HG03521 (cell line): Measurements from ENCODE around the gene TULP1.

Source experiments
- ATAC-seq: cut with Tn5 transposase; IDR thresholded peaks from one replicate; pipeline ENCODE4 v1.9.1; 2021; ENCODE audit warnings: mild to moderate bottlenecking, moderate library complexity; ENCODE audit not compliant: unreplicated experiment

The TULP1 gene

DNA sequence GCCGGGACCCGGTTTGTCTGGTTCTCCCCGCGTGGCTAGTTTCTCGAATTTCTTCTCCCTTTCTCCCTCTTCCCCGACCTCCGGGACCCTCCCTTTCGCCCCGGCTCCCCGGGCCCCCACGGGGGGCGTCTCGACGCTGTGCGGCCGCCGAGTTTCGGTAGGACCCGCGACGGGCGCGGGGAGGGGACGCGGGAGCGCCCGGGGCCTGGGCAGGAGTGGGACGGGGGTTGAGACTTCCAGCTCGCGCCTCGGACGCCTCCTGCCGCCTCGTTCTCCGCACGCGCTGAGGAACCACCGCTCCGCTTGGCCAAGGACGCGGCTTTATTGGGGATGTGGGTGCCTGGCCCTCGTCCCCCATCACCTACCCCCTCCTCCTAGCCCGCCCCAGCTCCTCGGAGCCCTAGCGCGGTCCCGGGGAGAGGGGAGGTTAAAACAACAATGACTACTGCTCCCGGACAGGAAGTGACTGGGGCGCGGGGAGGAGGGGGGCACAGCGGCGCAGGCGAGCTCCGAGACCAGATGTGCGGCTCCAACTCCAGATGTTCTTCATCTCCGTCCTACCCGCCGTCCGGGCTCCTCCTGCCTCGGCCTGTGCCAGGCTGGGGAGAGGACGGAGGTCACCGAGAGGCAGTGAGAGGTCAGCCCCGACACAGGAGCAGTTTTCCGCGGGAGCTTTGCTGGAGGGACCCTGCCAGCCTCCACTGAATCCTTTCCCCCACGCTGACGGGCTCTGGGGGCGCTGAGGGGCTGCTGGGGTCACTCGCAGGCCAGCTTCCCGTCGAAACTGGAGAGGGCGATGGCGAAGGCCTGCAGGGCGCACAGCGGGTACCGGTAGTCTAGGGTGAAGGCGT lies 14.9 kb downstream of the TULP1 start:
- no peak for ATAC-seq

DNA sequence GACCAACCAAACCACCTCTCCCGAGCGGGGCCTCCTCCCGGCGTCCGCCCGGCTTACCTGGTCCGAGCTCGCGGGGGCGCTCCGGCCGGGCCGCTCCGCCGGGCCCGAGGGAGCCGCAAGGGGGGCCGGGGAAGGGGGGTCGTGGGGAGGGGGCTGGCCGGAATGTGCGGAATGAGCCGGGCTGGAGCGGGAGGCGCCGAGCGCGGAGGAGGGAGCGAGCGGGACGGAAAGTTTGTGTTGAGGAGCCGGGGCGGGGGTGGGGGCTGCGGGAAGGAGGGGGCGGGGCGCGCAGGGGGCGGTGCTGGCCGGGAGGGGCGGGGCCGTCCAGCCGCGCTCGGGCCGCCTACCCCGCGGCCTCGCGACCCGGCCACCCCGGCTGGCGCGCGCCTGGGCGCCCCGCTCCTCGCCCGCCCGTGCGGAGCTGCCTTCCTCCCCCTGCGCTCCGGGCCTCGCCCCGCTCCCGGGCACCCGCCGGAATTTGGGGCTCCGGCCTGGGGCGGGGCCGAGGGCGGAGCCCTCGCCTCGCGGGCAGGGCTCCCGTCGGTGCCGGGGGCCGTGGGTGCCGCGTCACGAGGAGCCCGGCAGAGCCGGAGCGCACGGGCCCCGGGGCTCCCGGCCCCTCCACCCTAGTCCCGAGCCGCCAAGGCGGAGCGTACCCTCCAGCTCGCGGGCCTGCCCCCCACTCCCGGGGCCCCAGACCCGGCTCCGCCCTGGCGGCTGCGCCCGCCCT lies 15.7 kb downstream of the TULP1 start, which contains the start of gene TEAD3:
TEAD3 (minus strand) TSS at position 239 of the 730 bp plus-strand sequence.
- ATAC-seq, result peak; percentile 48

- no peak for ATAC-seq
These were observed 16.5 kb downstream of the TULP1 start for GRCh38 chr6:35496036-35496840.

DNA sequence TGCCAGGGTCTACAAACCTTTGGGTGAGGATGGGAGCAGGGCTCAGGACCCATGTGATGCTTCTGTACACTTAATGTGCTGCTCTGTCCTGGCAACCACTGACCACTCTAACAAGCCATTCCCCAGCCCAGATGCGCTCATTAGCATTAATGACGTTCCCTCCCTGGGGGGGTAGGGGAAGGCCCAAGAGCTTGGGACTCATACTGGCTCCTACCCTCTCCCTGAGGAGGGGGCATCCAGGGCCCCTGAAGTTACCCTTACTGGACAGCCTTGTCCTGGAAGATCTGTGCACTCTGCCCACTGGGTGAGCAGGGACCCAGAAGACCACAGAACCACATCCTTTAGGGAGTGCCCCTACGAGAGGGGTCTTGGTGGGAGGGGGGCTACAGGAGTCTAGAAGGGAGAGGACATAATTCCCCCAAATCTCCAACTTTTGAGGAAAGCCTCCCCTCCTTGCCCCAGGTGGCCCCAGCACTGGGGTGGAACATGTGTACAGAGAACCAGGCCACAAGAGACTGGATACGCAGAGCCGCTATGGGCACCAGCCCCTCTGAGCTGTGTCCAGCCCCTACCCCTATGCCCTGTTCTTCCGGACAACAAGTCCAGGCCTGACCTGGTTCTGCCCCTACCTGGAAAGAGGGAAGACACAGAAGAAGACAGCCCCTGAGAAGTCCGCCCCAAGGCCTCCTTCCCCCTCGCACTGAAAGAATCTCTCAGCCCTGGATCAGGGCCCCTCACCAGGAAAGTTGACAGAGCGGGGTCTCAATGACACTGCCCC lies 17.2 kb downstream of the TULP1 start:
- ATAC-seq, result no peak

GRCh38 chr6:35494161-35494563 lies 18.5 kb downstream of the TULP1 start:
- ATAC-seq, result no peak

DNA sequence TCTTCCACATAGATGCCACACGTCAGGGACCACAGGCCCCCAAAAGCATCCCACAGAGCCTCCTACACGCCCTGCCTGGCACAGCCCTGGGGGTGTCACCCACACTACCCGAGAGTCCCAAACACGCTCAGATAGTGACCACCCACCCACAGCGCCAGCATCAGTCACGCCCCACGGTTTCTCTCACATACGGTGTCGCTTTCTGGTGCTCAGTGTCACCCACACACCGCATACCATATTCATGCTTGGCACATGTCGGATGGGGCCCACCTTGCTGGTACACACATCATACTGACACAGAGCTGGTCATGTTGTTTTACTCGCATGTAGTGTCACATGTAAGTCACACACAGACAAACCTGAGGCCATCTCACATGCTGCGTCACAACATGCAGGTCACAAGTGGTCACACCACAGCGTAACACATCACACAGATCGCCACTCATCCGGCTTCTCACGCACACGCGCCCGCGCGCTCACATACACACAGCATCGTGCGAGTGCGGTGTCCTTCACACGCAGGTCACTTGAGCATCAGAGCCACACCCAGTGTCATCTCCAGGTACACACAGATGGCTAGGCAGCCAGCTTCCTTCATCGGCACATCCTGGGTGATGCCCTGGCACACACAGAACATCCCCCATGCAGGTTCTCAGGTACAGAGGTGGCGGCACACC lies 19.3 kb downstream of the TULP1 start:
- no peak for ATAC-seq

- ATAC-seq, result no peak
These were observed 19.8 kb downstream of the TULP1 start for GRCh38 chr6:35492974-35493284.

GRCh38 chr6:35492258-35492973 lies 20.3 kb downstream of the TULP1 start:
- no peak for ATAC-seq

GRCh38 chr6:35491558-35492257 lies 21.0 kb downstream of the TULP1 start:
- no peak for ATAC-seq

GRCh38 chr6:35490821-35491557 lies 21.7 kb downstream of the TULP1 start:
- no peak for ATAC-seq

DNA sequence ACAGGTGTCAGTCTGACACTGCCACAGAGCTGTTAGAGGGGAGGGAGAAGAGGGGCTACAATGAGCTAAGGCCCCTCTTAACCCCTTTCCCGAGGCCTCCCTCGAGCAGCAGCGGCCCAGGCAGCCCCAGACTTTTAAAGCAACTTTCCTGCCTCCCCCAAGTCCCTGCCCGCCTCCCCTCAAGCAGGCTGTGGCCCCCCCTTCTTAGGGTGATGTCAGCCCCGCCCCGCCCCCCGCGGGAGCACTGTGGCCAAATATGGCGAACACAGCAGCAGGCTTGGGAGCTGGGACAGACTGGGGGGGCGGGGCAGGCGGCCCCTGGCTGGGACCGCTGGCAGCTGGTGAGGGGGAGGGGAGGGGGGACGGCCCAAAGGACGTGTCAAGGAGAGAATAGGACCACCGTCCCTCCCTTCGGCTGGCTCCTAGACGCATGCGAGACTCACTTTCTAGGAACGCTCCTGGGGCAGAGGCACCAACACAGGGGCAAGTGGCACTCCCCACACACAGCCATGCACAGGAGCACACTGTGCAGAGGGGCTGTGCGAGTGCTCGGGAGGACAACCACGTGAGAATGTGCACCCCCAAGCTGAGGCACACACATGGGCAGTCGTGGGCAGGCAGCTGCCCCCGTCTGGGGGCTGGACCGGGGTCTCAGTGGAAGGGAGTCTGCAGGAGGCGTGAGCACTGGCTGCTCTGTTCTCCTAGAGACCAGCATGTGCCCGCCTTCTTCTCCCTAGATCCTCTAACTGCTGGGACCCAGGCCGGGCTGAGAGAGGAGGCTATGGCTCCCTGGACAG lies 22.5 kb downstream of the TULP1 start:
- no peak for ATAC-seq

GRCh38 chr6:35489066-35489465 lies 23.6 kb downstream of the TULP1 start:
- ATAC-seq, result no peak

DNA sequence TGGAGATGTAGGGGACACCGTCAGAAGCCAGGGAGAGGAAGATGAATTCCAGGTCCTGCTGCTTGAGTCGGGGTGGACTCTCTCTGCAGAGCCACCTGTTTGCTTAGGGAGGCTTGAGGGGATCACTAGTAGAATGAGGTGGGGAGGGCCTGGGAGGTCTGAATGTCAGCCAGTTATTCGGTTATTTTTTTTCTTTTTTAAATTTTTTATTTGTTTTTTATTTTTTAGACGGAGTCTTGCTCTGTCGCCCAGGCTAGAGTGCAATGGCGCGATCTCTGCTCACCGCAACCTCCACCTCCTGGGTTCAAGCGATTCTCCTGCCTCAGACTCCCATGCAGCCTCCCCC lies 24.2 kb downstream of the TULP1 start:
- no peak for ATAC-seq

DNA sequence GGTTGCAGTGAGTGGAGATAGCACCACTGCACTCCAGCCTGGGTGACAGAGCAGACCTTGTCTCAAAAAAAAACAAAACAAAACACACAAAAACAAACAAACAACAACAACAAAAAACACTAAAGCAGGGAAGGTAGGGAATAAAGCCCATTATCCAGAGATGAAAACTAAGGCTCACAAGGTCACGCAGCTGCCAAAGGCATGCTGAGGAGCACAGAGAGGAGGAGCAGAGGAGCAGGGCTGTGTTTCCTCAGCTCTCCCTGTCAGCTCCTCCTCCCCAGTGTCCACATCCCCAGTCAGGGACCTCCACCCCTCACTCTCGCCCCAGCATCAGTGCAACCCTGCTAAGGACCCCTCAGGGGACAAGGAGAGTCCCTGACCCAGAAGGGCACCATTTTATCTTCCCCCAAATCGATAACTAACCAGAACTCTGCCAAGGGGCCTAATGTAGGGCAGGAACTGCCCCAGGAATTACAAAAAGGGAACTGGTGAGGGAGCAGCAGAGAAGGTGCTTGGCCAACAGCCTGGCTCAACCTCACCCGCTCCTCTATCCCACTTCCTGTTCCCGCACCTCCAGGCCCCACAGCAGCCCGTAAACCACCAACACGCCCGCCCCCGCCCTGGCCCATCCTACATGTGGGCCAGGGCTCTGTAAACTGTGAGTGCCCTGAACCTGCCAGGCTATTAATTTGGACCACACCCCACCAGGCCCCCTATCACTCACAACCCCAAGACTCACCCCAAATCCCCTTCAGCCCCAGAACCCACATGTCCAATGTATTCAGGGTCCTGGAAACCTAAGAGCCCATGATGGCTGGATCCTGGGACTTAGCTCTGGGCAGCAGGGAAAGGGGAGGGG lies 24.8 kb downstream of the TULP1 start:
- ATAC-seq, result no peak

- ATAC-seq, result no peak
These were observed 26.4 kb downstream of the TULP1 start for GRCh38 chr6:35486005-35486925.
